Measurements from ENCODE around the gene SLX4IP.

DNA sequence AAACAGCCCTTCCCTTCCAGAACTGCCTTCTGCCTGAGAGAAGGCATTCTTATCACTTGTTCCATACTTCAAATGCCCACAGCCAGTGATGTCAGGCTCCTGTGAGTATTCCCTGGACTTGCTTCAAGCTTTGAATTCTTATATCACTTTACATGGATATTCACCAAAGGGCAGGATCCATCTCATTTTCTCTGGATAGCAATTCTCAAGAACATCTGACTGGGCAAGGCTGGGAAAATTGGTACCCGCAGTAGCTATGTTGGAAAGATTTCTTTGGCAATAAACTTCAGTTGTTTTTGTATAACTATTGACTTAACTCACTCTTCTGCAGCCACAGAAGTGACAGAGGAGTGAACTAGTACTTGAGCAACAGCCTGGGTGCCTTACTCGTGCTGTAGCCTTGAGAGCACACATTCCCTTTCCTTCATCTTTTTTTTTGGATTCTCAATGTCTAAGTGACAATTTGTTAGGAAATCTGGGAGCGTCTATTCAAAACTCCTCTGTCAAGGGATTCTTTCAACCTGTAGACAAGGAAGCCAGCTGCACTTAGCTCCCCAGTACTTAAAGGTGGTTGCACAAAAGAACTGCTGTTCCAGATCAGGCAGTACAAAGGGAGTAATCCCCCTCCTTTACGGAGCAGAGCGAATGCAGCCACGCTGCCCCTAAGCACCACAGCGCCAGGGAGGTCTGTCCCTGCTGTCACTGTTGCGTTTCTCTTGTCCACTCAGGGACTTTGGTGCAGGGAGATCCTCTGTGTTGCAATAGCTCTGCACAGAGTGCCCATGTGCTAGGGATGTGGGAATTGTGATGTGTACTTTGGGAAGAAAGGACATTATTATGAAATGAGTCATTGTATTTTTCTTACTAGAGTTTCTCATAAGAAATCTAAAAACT lies 169.1 kb downstream of the SLX4IP start:
- no peak for TF ChIP-seq POLR2A (IDR thresholded peaks at IDR 0.05; ENCODE audit: low read depth, low read length)
- no peak for TF ChIP-seq TAF1 (IDR thresholded peaks at IDR 0.05; ENCODE audit: borderline replicate concordance, low read depth, low read length)

Data from GM12892 (cell line).